GM12873 (cell line): Measurements from ENCODE around the gene C5AR2.

ENCODE experiments used
- CTCF ChIP-seq: IDR thresholded peaks from 2 replicates; pipeline ENCODE4 v1.5.1; 2012; ENCODE audit warnings: low read depth, mild to moderate bottlenecking, moderate library complexity, low read length, control low read depth; ENCODE audit not compliant: insufficient read depth; ENCODE audit errors: missing control alignments

The C5AR2 gene

DNA sequence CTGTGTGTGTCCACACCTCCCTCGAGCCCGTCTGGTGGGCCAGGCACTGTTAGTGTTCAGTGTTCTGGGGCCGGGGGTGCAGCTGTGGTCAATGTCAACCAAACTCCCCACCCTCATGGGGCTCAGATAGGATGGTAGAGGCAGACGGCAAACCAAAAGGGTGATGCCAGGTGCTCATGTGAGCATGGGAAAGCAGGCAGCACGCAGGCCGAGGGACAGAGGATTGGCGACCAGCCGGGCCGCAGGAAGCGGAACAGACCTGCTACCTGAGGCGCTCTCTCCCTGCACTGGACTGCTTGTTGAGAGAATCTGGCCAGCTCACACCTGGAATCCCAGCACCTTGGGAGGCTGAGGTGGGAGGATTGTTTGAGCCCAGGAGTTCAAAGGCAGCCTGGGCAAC lies 46.3 kb downstream of the C5AR2 start:
- no peak for TF ChIP-seq CTCF

DNA sequence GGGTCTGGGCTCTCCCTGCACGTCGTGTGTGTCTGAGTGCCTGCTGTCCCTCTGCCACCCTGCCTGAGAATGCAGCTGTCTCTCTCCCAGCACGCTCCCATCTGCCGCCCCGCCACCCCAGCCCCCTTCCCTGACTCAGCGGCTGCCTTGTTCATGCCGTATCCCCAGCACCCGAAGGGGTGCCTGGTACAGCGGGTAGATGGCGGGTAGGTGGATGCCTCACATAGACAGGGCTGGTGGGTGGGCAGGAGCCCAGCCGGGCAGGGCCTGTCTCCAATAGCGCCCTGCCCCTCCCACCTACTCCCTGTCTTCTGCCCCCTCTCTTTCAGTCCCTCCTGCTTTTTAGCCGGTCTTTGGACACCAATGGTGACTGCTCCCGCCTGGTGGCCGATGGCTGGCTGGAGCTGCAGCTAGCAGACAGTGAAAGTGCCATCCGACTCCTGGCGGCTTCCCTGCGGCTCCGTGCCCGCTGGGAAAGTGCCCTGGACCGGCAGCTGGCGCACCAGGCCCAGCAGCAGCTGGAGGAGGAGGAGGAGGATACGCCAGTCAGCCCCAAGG lies 47.5 kb downstream of the C5AR2 start:
- TF ChIP-seq CTCF = no peak

GRCh38 chr19:47380559-47380958 lies 48.6 kb downstream of the C5AR2 start:
- no peak for TF ChIP-seq CTCF

GRCh38 chr19:47381121-47381520 lies 49.1 kb downstream of the C5AR2 start:
- no peak for TF ChIP-seq CTCF

DNA sequence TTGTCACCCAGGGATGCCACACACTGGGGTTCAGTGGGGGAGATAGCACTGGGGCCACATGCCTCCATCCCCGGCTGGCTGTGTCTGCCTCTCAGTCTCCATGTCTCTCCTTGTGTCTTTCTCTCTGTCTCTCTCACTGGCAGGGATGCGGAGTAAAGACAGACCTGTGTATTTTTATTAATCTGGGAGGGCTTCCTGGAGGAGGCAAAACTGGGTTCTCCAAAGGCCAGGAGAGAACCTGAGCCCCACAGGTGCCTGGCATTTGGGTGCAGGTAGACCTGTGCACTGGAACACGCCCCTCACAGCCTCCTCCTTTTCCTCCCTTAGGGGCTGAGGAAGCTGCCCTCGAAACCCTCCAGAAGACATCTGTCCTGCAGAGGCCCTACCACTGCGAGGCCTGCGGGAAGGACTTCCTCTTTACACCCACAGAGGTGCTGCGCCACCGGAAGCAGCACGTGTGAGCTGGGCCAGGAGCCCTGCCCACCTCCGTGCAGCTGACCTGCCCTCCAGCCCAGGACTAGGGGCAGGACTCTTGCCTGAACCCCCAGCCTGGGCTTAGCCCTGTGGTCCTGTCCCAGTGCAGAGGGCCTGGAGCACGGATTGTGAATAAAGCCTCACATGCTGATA lies 49.8 kb downstream of the C5AR2 start:
- no peak for TF ChIP-seq CTCF

DNA sequence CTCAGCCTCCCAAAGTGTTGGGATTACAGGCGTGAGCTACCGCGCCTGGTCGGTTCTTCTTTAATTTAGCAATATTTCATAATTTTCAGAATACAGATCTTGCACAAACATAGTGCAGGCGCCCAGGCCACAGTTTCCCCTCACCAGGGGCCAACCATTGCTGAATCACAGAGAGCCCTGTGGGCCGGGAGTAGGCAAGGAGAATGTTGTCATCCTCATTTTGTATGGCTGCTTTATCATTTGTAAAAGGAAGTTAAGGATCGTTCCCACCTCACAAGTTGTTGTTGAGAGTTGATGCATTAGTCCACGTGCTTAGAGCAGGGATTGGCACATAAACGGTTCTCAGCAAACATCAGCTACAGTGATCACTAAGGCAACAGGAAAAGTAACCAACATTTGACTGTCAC lies 57.2 kb downstream of the C5AR2 start:
- TF ChIP-seq CTCF = no peak

- no peak for TF ChIP-seq CTCF
Measured at GRCh38 chr19:47390533-47391488, 58.8 kb downstream of the C5AR2 start.
